GM23338 (cell line): ENCODE measurements around the gene IFNW1. TPM values are rescaled to one million over a fixed set of nuclear protein-coding genes. Genes with fewer than 3 reads are reported as not detected.
A peak's percentile ranks its signal among the peaks of the same experiment; 100 is the strongest.

Experiments used
- ATAC-seq: fragments of 200-7000 bp; cut with Tn5 transposase; 3 replicates; pipeline ENCODE4 v1.9.1; 2020
- DNase-seq: peaks from one replicate; pipeline ENCODE4 v3.0.0-alpha.2; 2015; ENCODE audit warnings: low spot score
- H2AFZ ChIP-seq: fragments of 200-600 bp; sonication (generic); 2 replicates; pipeline ENCODE4 v1.8.0; 2016; ENCODE audit warnings: antibody characterized with exemption, mild to moderate bottlenecking, moderate library complexity
- H3F3A ChIP-seq: fragments of 200-600 bp; sonication (generic); replicated peaks from 2 replicates; pipeline ENCODE4 v1.8.0; 2017; ENCODE audit warnings: antibody characterized with exemption, mixed run types, low read depth
- H3K27ac ChIP-seq: fragments of 200-600 bp; sonication (generic); 2 replicates; pipeline ENCODE4 v1.6.1; 2016; ENCODE audit warnings: low read depth
- H3K27me3 ChIP-seq: fragments of 200-600 bp; sonication (generic); 2 replicates; pipeline ENCODE4 v1.8.0; 2016; ENCODE audit warnings: mild to moderate bottlenecking, mixed run types, moderate library complexity; ENCODE audit not compliant: insufficient read depth
- H3K36me3 ChIP-seq: fragments of 200-600 bp; sonication (generic); 2 replicates; pipeline ENCODE4 v1.8.0; 2016; ENCODE audit warnings: mild to moderate bottlenecking; ENCODE audit not compliant: insufficient read depth
- H3K4me1 ChIP-seq: fragments of 200-600 bp; sonication (generic); 2 replicates; pipeline ENCODE4 v1.8.0; 2016; ENCODE audit warnings: mild to moderate bottlenecking, moderate library complexity; ENCODE audit not compliant: insufficient read depth
- H3K4me2 ChIP-seq: fragments of 200-600 bp; sonication (generic); 2 replicates; pipeline ENCODE4 v1.7.1; 2017; ENCODE audit warnings: mixed run types
- H3K4me3 ChIP-seq: fragments of 200-600 bp; sonication (generic); 2 replicates; pipeline ENCODE4 v1.6.1; 2016; ENCODE audit warnings: mixed run types
- H3K79me2 ChIP-seq: fragments of 200-600 bp; sonication (generic); replicated peaks from 2 replicates; pipeline ENCODE4 v1.8.0; 2017; ENCODE audit warnings: mild to moderate bottlenecking; ENCODE audit not compliant: insufficient read depth
- H3K9me2 ChIP-seq: fragments of 200-600 bp; sonication (generic); 2 replicates; pipeline ENCODE4 v1.8.0; 2017; ENCODE audit not compliant: insufficient read depth
- H4K20me1 ChIP-seq: fragments of 200-600 bp; sonication (generic); replicated peaks from 2 replicates; pipeline ENCODE4 v1.8.0; 2017; ENCODE audit warnings: mild to moderate bottlenecking; ENCODE audit not compliant: insufficient read depth
- H3K27ac Mint-ChIP-seq: 2 replicates; pipeline ENCODE4 v1.8.0; 2020; ENCODE audit warnings: inconsistent platforms, mild to moderate bottlenecking, moderate library complexity, mixed read lengths
- H3K27me3 Mint-ChIP-seq: 3 replicates; pipeline ENCODE4 v1.8.0; 2022; ENCODE audit warnings: low read depth, mild to moderate bottlenecking, moderate library complexity, mixed read lengths, inconsistent platforms; ENCODE audit not compliant: insufficient read depth, poor library complexity
- H3K36me3 Mint-ChIP-seq: 3 replicates; pipeline ENCODE4 v1.8.0; 2021; ENCODE audit warnings: low read depth, mild to moderate bottlenecking, inconsistent platforms, moderate library complexity, mixed read lengths
- H3K4me1 Mint-ChIP-seq: 3 replicates; pipeline ENCODE4 v1.8.0; 2020; ENCODE audit warnings: mild to moderate bottlenecking, inconsistent platforms, mixed read lengths
- H3K4me3 Mint-ChIP-seq: 3 replicates; pipeline ENCODE4 v1.8.0; 2021; ENCODE audit warnings: moderate library complexity, mild to moderate bottlenecking, inconsistent platforms, mixed read lengths
- H3K9me3 Mint-ChIP-seq: 3 replicates; pipeline ENCODE4 v1.8.0; 2020; ENCODE audit warnings: moderate library complexity, mild to moderate bottlenecking, inconsistent platforms, mixed read lengths
- EZH2phosphoT487 ChIP-seq: fragments of 200-600 bp; sonication (generic); IDR thresholded peaks from one replicate; pipeline ENCODE4 v1.8.1; 2018; ENCODE audit warnings: antibody characterized with exemption; ENCODE audit not compliant: unreplicated experiment
- POLR2AphosphoS5 ChIP-seq: IDR thresholded peaks from 2 replicates; pipeline ENCODE4 v1.6.1; 2016; ENCODE audit warnings: antibody characterized with exemption, low read depth
- STAT1 ChIP-seq: IDR thresholded peaks from one replicate; pipeline ENCODE4 v1.6.1; 2016; ENCODE audit warnings: antibody characterized with exemption; ENCODE audit not compliant: unreplicated experiment
- ZNF114 ChIP-seq: fragments of 250-450 bp; sonication (Bioruptor Pico); IDR thresholded peaks from 2 replicates; pipeline ENCODE4 v1.5.0; 2020; ENCODE audit warnings: mild to moderate bottlenecking, moderate library complexity
- ZNF331 ChIP-seq: fragments of 250-450 bp; sonication (Bioruptor Pico); IDR thresholded peaks from 2 replicates; pipeline ENCODE4 v1.5.0; 2020; ENCODE audit warnings: low read depth, mild to moderate bottlenecking, moderate library complexity
- polyA plus RNA-seq: library from polyadenylated mRNA; unstranded; fragments of >200 nt; fragmentation: Nextera tagmentation; extraction: Ambion mirVana; gene quantifications from 2 replicates; pipeline ENCODE4 v1.2.1, GENCODE V29; 2016
- total RNA-seq: library from RNA; depleted of rRNA; stranded (reverse); fragments of >200 nt; shearing (Covaris generic); gene quantifications from 2 replicates; pipeline ENCODE4 v1.2.3, GENCODE V29; 2014
- TF ChIP-seq, protein P1 (sequence below): IDR thresholded peaks from 2 replicates; pipeline ENCODE4 v1.6.1; 2016; ENCODE audit warnings: antibody characterized with exemption
- TF ChIP-seq, protein P2 (sequence below), 2 experiments: fragments of 200-600 bp in 1 of 2; sonication (generic) in 1 of 2; conservative IDR thresholded peaks; 2 replicates each; pipeline versions ENCODE4 v1.5.1 to v1.6.1; 2016 to 2017; ENCODE audit warnings: antibody characterized with exemption in 2 of 2, low read depth in 2 of 2, mild to moderate bottlenecking in 2 of 2, moderate library complexity in 1 of 2
- TF ChIP-seq, protein P3 (sequence below): IDR thresholded peaks from one replicate; pipeline ENCODE4 v1.6.1; 2018; ENCODE audit warnings: antibody characterized with exemption; ENCODE audit not compliant: unreplicated experiment

The IFNW1 gene
- total and polyA plus RNA-seq, 2 experiments from 2014 or later, result not detected

DNA sequence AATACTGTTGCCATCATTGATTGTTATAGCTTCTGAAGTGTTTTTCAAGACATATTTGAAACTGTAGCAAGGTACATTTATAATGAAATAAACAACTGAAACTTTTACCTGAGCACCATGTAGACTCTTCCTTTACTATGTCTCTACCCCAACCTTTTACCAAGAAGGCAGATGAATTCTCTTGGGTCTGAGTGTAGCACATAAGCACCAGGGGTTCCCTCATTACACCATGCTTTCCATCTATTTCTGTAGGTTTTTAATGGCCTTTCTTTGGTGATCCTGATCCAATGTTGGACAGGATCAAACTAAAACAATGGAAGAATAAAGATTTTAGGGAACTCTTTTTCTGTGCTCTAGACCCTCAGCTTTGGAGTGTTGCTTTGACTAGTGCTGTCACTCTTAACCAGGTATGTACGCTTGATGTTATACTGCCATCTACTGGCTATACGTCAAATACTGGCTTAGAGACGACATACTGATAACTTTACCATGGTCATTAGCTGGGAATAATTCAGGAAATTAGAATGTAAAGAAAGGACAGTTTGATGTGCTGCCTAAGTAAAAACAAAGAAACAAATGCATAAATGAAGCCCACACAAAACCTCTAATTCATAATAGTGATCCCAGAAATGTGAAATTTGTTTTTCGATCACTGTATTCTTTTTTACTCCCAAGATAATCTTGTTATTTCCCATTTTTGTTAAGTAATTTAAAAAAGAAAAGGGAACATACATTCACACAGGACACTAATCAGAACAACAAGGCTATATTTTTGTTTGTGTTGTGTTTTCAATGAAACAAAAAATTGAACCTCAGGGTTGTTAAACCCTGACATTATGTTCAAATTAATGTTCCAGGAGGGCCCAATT is 30.7 kb downstream of the IFNW1 start:
- DNase-seq, result peak; percentile 88

DNA sequence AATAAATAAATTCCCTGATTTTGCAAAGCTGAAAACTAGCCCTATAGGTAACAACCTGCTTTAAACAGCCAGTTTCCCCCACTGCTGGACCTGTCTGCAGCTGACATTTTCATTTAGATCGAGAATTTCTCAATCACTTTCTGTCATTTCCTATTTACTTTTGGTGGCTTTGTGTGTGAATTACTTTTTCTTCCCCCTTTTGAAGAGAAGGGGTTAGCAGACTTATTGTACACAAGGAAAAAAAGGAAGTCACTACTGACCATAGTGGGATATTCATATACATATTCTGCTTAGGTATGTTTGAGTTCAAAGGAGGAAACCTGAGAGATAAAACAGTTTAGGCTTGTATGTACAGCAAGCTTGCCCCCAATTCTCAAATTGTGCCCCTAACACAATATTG is 36.8 kb downstream of the IFNW1 start:
- Mint-ChIP-seq H3K9me3 (peaks cover 3% of the 10 kb centered on the region; the same call in 1 of the 3 replicates), H3K27me3 (no peaks in the 10 kb centered on the region), H3K4me1 (peaks cover 11% of the 10 kb centered on the region), H3K27ac (no peak overlapping the region), H3K4me3 (no peak overlapping the region), H3K36me3 (no peaks in the 10 kb centered on the region)
- Histone ChIP-seq H3K27ac (no peak overlapping the region), H4K20me1 (no peaks in the 10 kb centered on the region), H3K79me2 (no peaks in the 10 kb centered on the region), H3K4me3 (no peak overlapping the region), H3K4me1 (peaks cover 14% of the 10 kb centered on the region; the same call in 1 of the 2 replicates), H3K9me2 (peaks cover 6% of the 10 kb centered on the region; the same call in 1 of the 2 replicates), H2AFZ (no peak overlapping the region), H3K27me3 (no peaks in the 10 kb centered on the region), H3F3A (no peaks in the 10 kb centered on the region), H3K4me2 (no peak overlapping the region), H3K36me3 (no peaks in the 10 kb centered on the region)
- no peak for ATAC-seq
- no peak for DNase-seq
- TF ChIP-seq ZNF331 (CRISPR knock-in tag), result no peak
- TF ChIP-seq, protein P1, sequence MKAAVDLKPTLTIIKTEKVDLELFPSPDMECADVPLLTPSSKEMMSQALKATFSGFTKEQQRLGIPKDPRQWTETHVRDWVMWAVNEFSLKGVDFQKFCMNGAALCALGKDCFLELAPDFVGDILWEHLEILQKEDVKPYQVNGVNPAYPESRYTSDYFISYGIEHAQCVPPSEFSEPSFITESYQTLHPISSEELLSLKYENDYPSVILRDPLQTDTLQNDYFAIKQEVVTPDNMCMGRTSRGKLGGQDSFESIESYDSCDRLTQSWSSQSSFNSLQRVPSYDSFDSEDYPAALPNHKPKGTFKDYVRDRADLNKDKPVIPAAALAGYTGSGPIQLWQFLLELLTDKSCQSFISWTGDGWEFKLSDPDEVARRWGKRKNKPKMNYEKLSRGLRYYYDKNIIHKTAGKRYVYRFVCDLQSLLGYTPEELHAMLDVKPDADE, result no peak

More for the DNA sequence above, 30.7 kb downstream of the IFNW1 start:
- Histone ChIP-seq H3K27ac (no peak overlapping the region), H3K36me3 (no peaks in the 10 kb centered on the region), H2AFZ (no peak overlapping the region), H3K9me2 (no peaks in the 10 kb centered on the region), H3F3A (no peaks in the 10 kb centered on the region), H4K20me1 (no peaks in the 10 kb centered on the region), H3K4me2 (no peak overlapping the region), H3K4me3 (no peak overlapping the region), H3K27me3 (no peaks in the 10 kb centered on the region), H3K79me2 (no peaks in the 10 kb centered on the region), H3K4me1 (no peaks in the 10 kb centered on the region)
- no peak for TF ChIP-seq EZH2phosphoT487
- TF ChIP-seq, protein P2, sequence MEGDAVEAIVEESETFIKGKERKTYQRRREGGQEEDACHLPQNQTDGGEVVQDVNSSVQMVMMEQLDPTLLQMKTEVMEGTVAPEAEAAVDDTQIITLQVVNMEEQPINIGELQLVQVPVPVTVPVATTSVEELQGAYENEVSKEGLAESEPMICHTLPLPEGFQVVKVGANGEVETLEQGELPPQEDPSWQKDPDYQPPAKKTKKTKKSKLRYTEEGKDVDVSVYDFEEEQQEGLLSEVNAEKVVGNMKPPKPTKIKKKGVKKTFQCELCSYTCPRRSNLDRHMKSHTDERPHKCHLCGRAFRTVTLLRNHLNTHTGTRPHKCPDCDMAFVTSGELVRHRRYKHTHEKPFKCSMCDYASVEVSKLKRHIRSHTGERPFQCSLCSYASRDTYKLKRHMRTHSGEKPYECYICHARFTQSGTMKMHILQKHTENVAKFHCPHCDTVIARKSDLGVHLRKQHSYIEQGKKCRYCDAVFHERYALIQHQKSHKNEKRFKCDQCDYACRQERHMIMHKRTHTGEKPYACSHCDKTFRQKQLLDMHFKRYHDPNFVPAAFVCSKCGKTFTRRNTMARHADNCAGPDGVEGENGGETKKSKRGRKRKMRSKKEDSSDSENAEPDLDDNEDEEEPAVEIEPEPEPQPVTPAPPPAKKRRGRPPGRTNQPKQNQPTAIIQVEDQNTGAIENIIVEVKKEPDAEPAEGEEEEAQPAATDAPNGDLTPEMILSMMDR (conservative IDR thresholded peaks at IDR 0.05; ENCODE audit: low read depth in 2 of 2), result peak; percentile 93 to 98
- ATAC-seq, result peak; percentile 98
- Mint-ChIP-seq H3K36me3 (no peaks in the 10 kb centered on the region), H3K4me3 (no peak overlapping the region), H3K9me3 (no peaks in the 10 kb centered on the region), H3K27ac (no peak overlapping the region), H3K4me1 (no peaks in the 10 kb centered on the region; the same call in 2 of the 3 replicates), H3K27me3 (no peaks in the 10 kb centered on the region)

DNA sequence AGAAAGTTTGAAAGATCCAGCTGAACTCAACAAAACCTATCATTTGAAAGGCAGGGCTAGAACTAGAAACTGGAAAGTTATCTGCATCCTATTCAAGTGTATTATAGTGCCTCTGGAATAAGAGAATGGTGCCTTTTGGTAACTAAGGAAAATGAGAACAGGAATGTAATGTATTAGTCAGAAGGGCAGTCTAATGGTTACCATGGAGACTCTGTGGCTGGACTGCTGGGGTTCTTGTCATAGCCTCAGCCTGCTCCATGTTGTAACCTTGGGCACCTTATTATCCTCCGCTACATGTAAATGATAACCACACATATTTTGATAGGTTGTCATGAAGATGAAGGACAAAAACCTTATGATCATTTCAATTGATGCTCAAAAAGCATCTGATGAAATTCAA is 39.3 kb downstream of the IFNW1 start:
- no peak overlapping the region for H2AFZ ChIP-seq
- no peaks in the 10 kb centered on the region for H3K27me3 Mint-ChIP-seq
- ATAC-seq, result no peak
- H3K4me3 ChIP-seq, result no peak overlapping the region
- no peaks in the 10 kb centered on the region for H3F3A ChIP-seq
- H3K4me1 ChIP-seq, result peaks cover 14% of the 10 kb centered on the region; the same call in 1 of the 2 replicates
- peaks cover 6% of the 10 kb centered on the region; the same call in 1 of the 2 replicates for H3K9me2 ChIP-seq
- no peak overlapping the region for H3K4me2 ChIP-seq
- H4K20me1 ChIP-seq, result no peaks in the 10 kb centered on the region
- no peaks in the 10 kb centered on the region for H3K27me3 ChIP-seq
- H3K4me3 Mint-ChIP-seq, result no peak overlapping the region
- no peak for DNase-seq
- H3K36me3 ChIP-seq, result no peaks in the 10 kb centered on the region
- H3K27ac ChIP-seq, result no peak overlapping the region
- no peaks in the 10 kb centered on the region for H3K79me2 ChIP-seq
- H3K9me3 Mint-ChIP-seq, result peaks cover 3% of the 10 kb centered on the region; the same call in 1 of the 3 replicates
- H3K36me3 Mint-ChIP-seq, result no peaks in the 10 kb centered on the region
- H3K27ac Mint-ChIP-seq, result no peak overlapping the region
- H3K4me1 Mint-ChIP-seq, result peaks cover 11% of the 10 kb centered on the region
- TF ChIP-seq ZNF114 (no peak), EZH2phosphoT487 (no peak), STAT1 (no peak), POLR2AphosphoS5 (no peak)
- TF ChIP-seq, protein P3, sequence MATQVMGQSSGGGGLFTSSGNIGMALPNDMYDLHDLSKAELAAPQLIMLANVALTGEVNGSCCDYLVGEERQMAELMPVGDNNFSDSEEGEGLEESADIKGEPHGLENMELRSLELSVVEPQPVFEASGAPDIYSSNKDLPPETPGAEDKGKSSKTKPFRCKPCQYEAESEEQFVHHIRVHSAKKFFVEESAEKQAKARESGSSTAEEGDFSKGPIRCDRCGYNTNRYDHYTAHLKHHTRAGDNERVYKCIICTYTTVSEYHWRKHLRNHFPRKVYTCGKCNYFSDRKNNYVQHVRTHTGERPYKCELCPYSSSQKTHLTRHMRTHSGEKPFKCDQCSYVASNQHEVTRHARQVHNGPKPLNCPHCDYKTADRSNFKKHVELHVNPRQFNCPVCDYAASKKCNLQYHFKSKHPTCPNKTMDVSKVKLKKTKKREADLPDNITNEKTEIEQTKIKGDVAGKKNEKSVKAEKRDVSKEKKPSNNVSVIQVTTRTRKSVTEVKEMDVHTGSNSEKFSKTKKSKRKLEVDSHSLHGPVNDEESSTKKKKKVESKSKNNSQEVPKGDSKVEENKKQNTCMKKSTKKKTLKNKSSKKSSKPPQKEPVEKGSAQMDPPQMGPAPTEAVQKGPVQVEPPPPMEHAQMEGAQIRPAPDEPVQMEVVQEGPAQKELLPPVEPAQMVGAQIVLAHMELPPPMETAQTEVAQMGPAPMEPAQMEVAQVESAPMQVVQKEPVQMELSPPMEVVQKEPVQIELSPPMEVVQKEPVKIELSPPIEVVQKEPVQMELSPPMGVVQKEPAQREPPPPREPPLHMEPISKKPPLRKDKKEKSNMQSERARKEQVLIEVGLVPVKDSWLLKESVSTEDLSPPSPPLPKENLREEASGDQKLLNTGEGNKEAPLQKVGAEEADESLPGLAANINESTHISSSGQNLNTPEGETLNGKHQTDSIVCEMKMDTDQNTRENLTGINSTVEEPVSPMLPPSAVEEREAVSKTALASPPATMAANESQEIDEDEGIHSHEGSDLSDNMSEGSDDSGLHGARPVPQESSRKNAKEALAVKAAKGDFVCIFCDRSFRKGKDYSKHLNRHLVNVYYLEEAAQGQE, result no peak
- TF ChIP-seq, protein P2 (conservative IDR thresholded peaks at IDR 0.05; ENCODE audit: low read depth in 2 of 2), result no peak
